Testis (tissue), 3 donors: ENCODE results near the gene RNF17. TPM values are rescaled to one million over a fixed set of nuclear protein-coding genes. Genes with fewer than 3 reads are reported as not detected.

ENCODE experiments used
- DNase-seq: peaks from one replicate; pipeline ENCODE4 v3.0.0-alpha.2; 2019
- H3K27ac ChIP-seq, 2 donors: fragments of 200-600 bp; sonication (generic); one replicate each; pipeline ENCODE4 v1.5.1; 2019
- H3K27me3 ChIP-seq: fragments of 200-600 bp; sonication (generic); one replicate; pipeline ENCODE4 v1.5.1; 2019
- H3K36me3 ChIP-seq: fragments of 200-600 bp; sonication (generic); one replicate; pipeline ENCODE4 v1.5.1; 2017; ENCODE audit warnings: low read depth; ENCODE audit errors: missing control alignments
- H3K4me1 ChIP-seq: fragments of 200-600 bp; sonication (generic); one replicate; pipeline ENCODE4 v1.5.1; 2019
- H3K4me3 ChIP-seq, 2 donors: fragments of 200-600 bp; sonication (generic); one replicate each; pipeline ENCODE4 v1.5.1; 2017 to 2019
- H3K9me3 ChIP-seq: fragments of 200-600 bp; sonication (generic); one replicate; pipeline ENCODE4 v1.5.1; 2017
- CTCF ChIP-seq, 3 experiments: fragments of 450-650 bp in 2 of 3; fragments of 200-600 bp in 1 of 3; sonication (generic) in 1 of 3; IDR thresholded peaks; one replicate each; pipeline ENCODE4 v1.5.1; 2016 to 2019; ENCODE audit warnings: antibody characterized with exemption in 3 of 3, mild to moderate bottlenecking in 2 of 3, moderate library complexity in 1 of 3
- POLR2A ChIP-seq: fragments of 450-650 bp; IDR thresholded peaks from one replicate; pipeline ENCODE4 v1.6.1; 2017; ENCODE audit warnings: antibody characterized with exemption, mild to moderate bottlenecking, moderate library complexity
- WGBS, 2 donors: methylation state at CpG; one replicate each; pipeline ENCODE4 v1.1.5; 2018; 5-methylcytosine and 5-hydroxymethylcytosine counted together
- intact Hi-C: fragments of 100-400 bp; cut with DNase I; formaldehyde crosslinking; loops from one replicate; pipeline ENCODE4 v1.15.1; 2023; ENCODE audit warnings: low total_unique reads
- polyA plus RNA-seq: library from polyadenylated mRNA; stranded (reverse); fragments of 350-450 nt; fragmentation: Illumina TruSeq; extraction: RNeasy Lipid Tissue Mini Kit (QIAGEN cat#74804); gene quantifications from one replicate; pipeline ENCODE4 v1.2.3, GENCODE V29; 2014; ENCODE audit warnings: low read depth, low replicate concordance; ENCODE audit not compliant: insufficient read depth
- total RNA-seq, 2 donors: library from RNA; depleted of rRNA; stranded (reverse); fragments of >200 nt; gene quantifications; one replicate each; pipeline ENCODE4 v1.2.3, GENCODE V29; 2016

The RNF17 gene
- total and polyA plus RNA-seq, 3 donors from 2014 or later: 29.6 to 52.8 (median 36.9) TPM

GRCh38 chr13:24921003-24921402 lies 157.0 kb downstream of the RNF17 start:
- no peaks in the 10 kb centered on the region for H3K4me1 ChIP-seq
- TF ChIP-seq POLR2A (no peak), CTCF (IDR thresholded peaks at IDR 0.05) (no peak)
- no peak overlapping the region for H3K27ac ChIP-seq
- H3K36me3 ChIP-seq: no peaks in the 10 kb centered on the region
- no peaks in the 10 kb centered on the region for H3K9me3 ChIP-seq
- DNase-seq: no peak
- intact Hi-C loops: no loop called here
- H3K27me3 ChIP-seq: no peaks in the 10 kb centered on the region
- 67 to 70% methylated on average over 6 of the region's 6 CpGs for WGBS, 2 donors
- no peak overlapping the region for H3K4me3 ChIP-seq

GRCh38 chr13:24921881-24922280 lies 157.9 kb downstream of the RNF17 start:
- intact Hi-C loops: no loop called here
- no peak for DNase-seq
- whole genome bisulfite sequencing, 2 donors: 14 to 16% methylated on average over 5 of the region's 5 CpGs
- TF ChIP-seq CTCF (IDR thresholded peaks at IDR 0.05) (no peak), POLR2A (no peak)
- peak overlapping the region in 1 of 2 donors; percentile 91 for H3K27ac ChIP-seq
- H3K36me3 ChIP-seq: no peaks in the 10 kb centered on the region
- no peaks in the 10 kb centered on the region for H3K27me3 ChIP-seq
- no peaks in the 10 kb centered on the region for H3K4me1 ChIP-seq
- no peaks in the 10 kb centered on the region for H3K9me3 ChIP-seq
- peak overlapping the region; percentile 70 to 85 for H3K4me3 ChIP-seq

GRCh38 chr13:24922387-24922744 lies 158.4 kb downstream of the RNF17 start:
- peak; percentile 49 for DNase-seq
- no peaks in the 10 kb centered on the region for H3K9me3 ChIP-seq
- H3K4me1 ChIP-seq: no peaks in the 10 kb centered on the region
- WGBS, 2 donors: 1 to 2% methylated on average over 7 to 33 of the region's 34 CpGs
- no peaks in the 10 kb centered on the region for H3K27me3 ChIP-seq
- peak overlapping the region; percentile 76 to 91 for H3K27ac ChIP-seq
- no peak for TF ChIP-seq CTCF (IDR thresholded peaks at IDR 0.05)
- TF ChIP-seq POLR2A: no peak
- peak overlapping the region; percentile 70 to 85 for H3K4me3 ChIP-seq
- intact Hi-C loops: no loop called here
- no peaks in the 10 kb centered on the region for H3K36me3 ChIP-seq

GRCh38 chr13:24922745-24923591 lies 159.0 kb downstream of the RNF17 start:
- Histone ChIP-seq H3K36me3 (no peaks in the 10 kb centered on the region), H3K27me3 (no peaks in the 10 kb centered on the region), H3K4me1 (no peaks in the 10 kb centered on the region), H3K9me3 (no peaks in the 10 kb centered on the region), H3K4me3 (peak overlapping the region; percentile 70 to 85), H3K27ac (peak overlapping the region; percentile 76 to 91)
- intact Hi-C loops: no loop called here
- TF ChIP-seq CTCF (IDR thresholded peaks at IDR 0.05) (peak in 1 of 3 experiments; percentile 10), POLR2A (peak; percentile 48)
- WGBS, 2 donors: 0 to 1% methylated on average over 29 to 58 of the region's 60 CpGs
- peak; percentile 98 for DNase-seq
